ENCODE data around the gene HMGXB3.

DNA sequence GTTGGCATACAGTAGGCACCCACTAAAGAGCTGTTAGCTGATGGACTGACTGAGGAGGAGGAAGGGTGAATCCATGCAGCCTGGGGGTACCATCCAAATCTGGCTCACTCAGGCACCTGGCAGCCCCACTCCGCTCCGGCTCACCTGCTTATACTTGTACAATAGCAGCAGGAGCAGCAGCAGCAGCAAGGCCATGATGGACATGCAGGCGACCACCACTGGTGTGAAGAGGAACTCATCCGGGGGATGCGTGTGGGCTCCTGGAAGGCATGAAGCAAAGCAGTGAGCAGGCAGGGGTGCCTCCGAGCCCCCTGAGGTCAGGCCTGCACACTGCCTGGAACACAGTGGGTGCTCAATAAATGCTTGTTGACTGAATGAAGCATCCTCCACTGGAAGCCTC lies 67.5 kb downstream of the HMGXB3 start:
- TF ChIP-seq, protein P1, sequence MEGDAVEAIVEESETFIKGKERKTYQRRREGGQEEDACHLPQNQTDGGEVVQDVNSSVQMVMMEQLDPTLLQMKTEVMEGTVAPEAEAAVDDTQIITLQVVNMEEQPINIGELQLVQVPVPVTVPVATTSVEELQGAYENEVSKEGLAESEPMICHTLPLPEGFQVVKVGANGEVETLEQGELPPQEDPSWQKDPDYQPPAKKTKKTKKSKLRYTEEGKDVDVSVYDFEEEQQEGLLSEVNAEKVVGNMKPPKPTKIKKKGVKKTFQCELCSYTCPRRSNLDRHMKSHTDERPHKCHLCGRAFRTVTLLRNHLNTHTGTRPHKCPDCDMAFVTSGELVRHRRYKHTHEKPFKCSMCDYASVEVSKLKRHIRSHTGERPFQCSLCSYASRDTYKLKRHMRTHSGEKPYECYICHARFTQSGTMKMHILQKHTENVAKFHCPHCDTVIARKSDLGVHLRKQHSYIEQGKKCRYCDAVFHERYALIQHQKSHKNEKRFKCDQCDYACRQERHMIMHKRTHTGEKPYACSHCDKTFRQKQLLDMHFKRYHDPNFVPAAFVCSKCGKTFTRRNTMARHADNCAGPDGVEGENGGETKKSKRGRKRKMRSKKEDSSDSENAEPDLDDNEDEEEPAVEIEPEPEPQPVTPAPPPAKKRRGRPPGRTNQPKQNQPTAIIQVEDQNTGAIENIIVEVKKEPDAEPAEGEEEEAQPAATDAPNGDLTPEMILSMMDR (IDR thresholded peaks at IDR 0.05): no peak
- TF ChIP-seq POLR2A (IDR thresholded peaks at IDR 0.05): no peak
- TF ChIP-seq POLR2AphosphoS5 (IDR thresholded peaks at IDR 0.05): no peak
- TF ChIP-seq EP300 (IDR thresholded peaks at IDR 0.05): no peak

Measured in sigmoid colon (tissue), 4 donors.